NT2/D1 (cell line): ENCODE results near the gene SNX11.

Source experiments
- SUZ12 ChIP-seq: IDR thresholded peaks from 2 replicates; pipeline ENCODE4 v1.6.1; 2011; ENCODE audit not compliant: insufficient read length, insufficient read depth; ENCODE audit errors: extremely low read depth
- YY1 ChIP-seq: IDR thresholded peaks from 2 replicates; pipeline ENCODE4 v1.6.1; 2011; ENCODE audit not compliant: insufficient read length, insufficient read depth

DNA sequence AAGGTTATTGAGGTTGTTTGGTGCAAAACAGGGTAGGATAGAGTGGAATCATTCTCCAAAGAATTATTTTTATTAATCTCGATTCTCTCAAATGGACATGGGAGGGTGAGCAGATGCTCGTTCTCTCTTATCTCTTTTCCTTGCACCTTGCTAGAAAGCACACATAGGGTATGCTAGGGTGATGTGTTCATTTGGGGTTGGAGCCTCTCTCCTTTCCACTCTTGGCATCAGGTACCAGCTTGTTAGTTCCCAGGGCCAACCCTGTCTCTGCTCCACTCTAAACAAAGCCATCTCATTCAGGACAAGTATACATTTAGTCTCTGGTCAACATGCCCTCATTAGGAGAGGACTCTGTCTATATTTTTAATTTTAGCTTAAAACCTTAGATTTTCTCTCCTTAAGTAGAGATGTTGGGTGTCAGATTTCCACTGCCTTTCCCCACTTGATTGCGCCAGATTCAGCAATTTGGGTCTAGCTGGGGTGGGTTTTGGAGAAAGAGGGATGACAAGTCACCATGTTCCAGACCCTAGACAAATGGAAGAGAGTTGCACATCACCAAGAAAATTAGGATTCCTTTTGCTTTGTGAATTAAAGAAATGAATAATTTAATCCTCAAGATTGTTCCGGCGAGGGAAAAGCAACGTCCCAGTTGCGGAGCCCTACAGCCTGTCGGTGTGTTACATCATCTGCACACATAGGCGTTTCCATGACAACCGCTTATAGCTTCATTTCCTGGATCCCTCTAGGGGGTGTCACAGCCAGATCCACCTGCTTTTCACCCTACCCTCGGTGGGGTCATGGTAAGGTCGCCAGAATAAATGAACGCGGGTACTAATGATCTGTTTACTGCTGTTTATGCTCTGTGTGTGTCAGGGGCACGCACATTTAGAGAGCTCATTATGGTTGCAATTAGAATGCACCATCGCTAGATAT is 41.6 kb downstream of the SNX11 start:
- no peak for TF ChIP-seq YY1
- no peak for TF ChIP-seq SUZ12
